Epithelial cell of esophagus (primary cell): ENCODE results near the gene TMEM147.

ENCODE experiments used
- DNase-seq: peaks from one replicate; pipeline ENCODE4 v3.0.0; 2010; ENCODE audit warnings: low read depth
- H3K4me3 ChIP-seq: 2 replicates; pipeline ENCODE4 v1.5.1; 2011; ENCODE audit warnings: mild to moderate bottlenecking, low read length, control low read depth
- CTCF ChIP-seq: IDR thresholded peaks from 2 replicates; pipeline ENCODE4 v1.5.1; 2011; ENCODE audit warnings: low read depth, mild to moderate bottlenecking, low read length, control low read depth, inconsistent platforms; ENCODE audit not compliant: insufficient read depth; ENCODE audit errors: missing control alignments

TMEM147 gene

GRCh38 chr19:35558400-35559280 lies 13.2 kb downstream of the TMEM147 start:
- TF ChIP-seq CTCF = no peak
- DNase-seq = no peak
- no peak overlapping the region for H3K4me3 ChIP-seq

GRCh38 chr19:35559281-35559659 lies 13.8 kb downstream of the TMEM147 start:
- TF ChIP-seq CTCF = no peak
- DNase-seq = no peak
- H3K4me3 ChIP-seq = no peak overlapping the region

- H3K4me3 ChIP-seq = no peak overlapping the region
- DNase-seq = no peak
- no peak for TF ChIP-seq CTCF
Measured at GRCh38 chr19:35559781-35560180, 14.4 kb downstream of the TMEM147 start.

DNA sequence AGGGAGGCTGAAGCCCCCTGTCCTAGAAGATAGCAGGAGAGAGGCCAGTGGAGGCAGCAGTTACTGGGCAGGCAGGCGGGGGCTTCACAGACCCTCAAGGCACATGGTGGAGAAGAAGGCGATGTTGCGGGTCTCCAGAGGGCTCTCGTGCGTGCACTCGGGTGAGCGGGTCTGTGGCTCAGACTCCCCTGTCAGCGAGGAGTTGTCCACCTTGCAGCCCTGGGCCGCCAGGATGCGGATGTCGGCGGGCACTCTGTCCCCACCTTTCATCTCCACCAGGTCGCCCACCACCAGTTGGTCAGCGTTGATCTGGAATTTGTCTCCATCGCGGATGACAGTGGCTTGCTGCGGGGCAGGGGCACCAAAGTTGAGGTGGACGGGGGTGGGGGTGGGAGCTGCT lies 14.8 kb downstream of the TMEM147 start:
- DNase-seq = no peak
- H3K4me3 ChIP-seq = no peak overlapping the region
- TF ChIP-seq CTCF = no peak

GRCh38 chr19:35560677-35561076 lies 15.3 kb downstream of the TMEM147 start:
- H3K4me3 ChIP-seq = no peak overlapping the region
- TF ChIP-seq CTCF = no peak
- DNase-seq = no peak

DNA sequence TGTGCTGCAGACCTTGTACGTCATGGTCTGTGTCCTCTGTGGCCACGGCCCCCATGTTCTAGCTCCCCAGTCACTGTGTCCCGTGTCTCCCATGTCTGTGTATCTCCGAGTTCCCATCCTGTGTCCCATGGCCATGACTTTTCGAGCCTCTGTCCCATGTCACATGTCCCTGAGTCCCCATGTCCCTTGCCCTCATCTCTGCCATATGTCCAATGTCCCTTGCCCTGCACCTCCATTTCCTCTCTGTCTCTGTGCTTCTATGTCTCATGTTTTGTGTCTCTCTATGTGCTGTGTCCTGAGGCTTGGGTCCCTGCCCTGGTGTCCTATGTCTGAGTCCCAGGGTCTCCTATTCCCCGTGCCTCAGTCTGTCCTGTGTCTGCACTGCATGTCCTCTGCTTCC lies 16.0 kb downstream of the TMEM147 start:
- no peak for TF ChIP-seq CTCF

DNA sequence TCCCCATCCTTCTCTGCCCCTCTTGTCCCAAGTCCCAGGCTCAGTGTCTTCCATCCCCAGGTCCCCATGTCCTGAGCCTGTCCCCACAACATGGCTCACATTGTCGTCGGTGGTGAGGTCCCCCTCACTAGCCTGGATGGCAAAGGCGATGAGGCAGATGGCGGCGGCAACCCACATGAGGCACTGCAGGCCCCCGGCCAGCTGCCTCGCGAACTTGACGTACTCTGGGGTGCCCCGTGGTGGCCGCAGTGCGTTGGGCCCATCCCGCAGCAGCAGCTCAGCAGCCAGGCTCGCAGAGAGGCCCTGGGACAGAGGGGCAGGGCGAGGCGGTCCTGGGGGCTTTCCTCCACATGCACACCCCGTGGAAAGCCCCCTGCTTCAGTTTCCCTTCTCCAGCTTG lies 16.9 kb downstream of the TMEM147 start:
- no peak for TF ChIP-seq CTCF
- H3K4me3 ChIP-seq = no peak overlapping the region
- DNase-seq = no peak

More for the DNA sequence above, 16.0 kb downstream of the TMEM147 start:
- H3K4me3 ChIP-seq = no peak overlapping the region
- DNase-seq = no peak
